Bronchial epithelial cell (primary cell): ENCODE data around the gene KIF3C. TPM values are rescaled to one million over a fixed set of nuclear protein-coding genes. Genes with fewer than 3 reads are reported as not detected.

ENCODE experiments used
- DNase-seq: peaks from one replicate; pipeline ENCODE4 v3.0.0-alpha.2; 2010; ENCODE audit warnings: low read depth
- FAIRE-seq: peaks from 2 replicates; lab custom pipeline; 2011; peaks lifted over from hg19 to GRCh38; lab: Jason Lieb, UNC
- H3K27me3 ChIP-seq: 2 replicates; pipeline ENCODE4 v1.5.1; 2011; ENCODE audit warnings: low read length; ENCODE audit not compliant: control insufficient read depth, insufficient read depth
- H3K36me3 ChIP-seq: 2 replicates; pipeline ENCODE4 v1.5.1; 2011; ENCODE audit warnings: low read length; ENCODE audit not compliant: control insufficient read depth, insufficient read depth
- H3K4me3 ChIP-seq: 2 replicates; pipeline ENCODE4 v1.5.1; 2011; ENCODE audit warnings: mild to moderate bottlenecking, low read depth, low read length, control low read depth
- total RNA-seq: library from RNA; depleted of rRNA; stranded (reverse); fragments of >200 nt; gene quantifications from 2 replicates; pipeline ENCODE4 v1.2.1, GENCODE V29; 2014
- TF ChIP-seq, protein P1 (sequence below): IDR thresholded peaks from 2 replicates; pipeline ENCODE4 v1.5.1; 2011; ENCODE audit warnings: mild to moderate bottlenecking, moderate library complexity, low read length, control low read depth, inconsistent platforms; ENCODE audit not compliant: insufficient read depth, severe bottlenecking

KIF3C gene
- total RNA-seq, 1 donor from 2014 or later = 1.6 TPM

DNA sequence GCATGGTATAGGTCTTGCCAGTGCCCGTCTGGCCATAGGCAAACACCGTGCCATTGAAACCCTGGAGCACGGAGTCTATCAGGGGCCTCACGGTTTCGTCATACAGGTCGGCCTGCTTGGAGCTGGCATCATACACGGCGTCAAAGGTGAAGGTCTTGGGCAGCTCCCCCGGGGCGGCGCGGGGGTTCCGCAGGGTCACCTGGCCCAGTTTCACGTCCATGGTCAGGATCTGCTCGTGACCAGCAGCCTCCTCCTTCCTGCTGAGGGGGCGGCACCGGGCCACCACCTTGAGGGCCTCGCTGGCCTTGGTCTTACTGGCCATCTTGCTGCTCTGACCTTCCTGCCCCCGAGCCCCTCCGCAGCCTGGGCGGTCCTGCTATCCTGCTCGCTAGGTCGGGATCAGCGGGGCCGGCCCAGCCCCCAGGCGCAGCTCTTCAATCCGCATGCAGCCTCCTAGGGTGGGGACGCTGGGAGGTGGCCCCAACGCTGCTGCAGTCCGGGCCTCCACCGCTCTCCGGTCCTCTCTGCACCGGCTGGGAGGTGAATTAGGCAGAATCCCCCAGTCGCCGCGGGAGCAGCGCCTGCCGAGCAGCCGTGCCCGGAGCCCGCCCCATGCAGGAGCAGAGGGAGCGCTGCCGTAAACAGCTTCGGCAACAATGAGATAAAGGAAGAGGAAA lies 563 bp downstream of the KIF3C start:
- Histone ChIP-seq H3K4me3 (peak overlapping the region; percentile 68), H3K27me3 (no peaks in the 10 kb centered on the region), H3K36me3 (no peaks in the 10 kb centered on the region)
- FAIRE-seq (no peak), DNase-seq (no peak)
- TF ChIP-seq, protein P1, sequence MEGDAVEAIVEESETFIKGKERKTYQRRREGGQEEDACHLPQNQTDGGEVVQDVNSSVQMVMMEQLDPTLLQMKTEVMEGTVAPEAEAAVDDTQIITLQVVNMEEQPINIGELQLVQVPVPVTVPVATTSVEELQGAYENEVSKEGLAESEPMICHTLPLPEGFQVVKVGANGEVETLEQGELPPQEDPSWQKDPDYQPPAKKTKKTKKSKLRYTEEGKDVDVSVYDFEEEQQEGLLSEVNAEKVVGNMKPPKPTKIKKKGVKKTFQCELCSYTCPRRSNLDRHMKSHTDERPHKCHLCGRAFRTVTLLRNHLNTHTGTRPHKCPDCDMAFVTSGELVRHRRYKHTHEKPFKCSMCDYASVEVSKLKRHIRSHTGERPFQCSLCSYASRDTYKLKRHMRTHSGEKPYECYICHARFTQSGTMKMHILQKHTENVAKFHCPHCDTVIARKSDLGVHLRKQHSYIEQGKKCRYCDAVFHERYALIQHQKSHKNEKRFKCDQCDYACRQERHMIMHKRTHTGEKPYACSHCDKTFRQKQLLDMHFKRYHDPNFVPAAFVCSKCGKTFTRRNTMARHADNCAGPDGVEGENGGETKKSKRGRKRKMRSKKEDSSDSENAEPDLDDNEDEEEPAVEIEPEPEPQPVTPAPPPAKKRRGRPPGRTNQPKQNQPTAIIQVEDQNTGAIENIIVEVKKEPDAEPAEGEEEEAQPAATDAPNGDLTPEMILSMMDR = no peak

DNA sequence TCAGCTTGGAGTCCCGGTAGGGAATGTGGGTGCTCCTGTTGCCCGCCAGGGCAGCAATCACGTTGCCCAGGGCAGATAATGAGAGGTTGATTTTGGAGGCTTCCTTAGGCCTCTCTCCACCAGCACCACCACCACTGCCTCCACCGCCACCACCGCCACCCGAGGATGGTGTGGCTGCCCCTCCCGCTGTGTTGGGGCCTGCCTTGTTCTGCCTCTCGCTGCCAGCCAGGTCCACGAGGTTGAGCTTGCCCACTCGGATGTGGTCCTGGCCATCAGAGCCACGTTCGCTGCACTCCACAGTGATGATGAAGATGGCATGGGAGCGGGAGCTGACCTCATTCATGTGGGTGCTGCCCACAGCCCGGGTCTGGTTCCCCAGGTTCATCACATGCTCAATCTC lies 1.3 kb downstream of the KIF3C start:
- Histone ChIP-seq H3K27me3 (no peaks in the 10 kb centered on the region), H3K4me3 (no peak overlapping the region), H3K36me3 (no peaks in the 10 kb centered on the region)
- TF ChIP-seq, protein P1 = no peak
- no peak for DNase-seq
- FAIRE-seq = no peak

DNA sequence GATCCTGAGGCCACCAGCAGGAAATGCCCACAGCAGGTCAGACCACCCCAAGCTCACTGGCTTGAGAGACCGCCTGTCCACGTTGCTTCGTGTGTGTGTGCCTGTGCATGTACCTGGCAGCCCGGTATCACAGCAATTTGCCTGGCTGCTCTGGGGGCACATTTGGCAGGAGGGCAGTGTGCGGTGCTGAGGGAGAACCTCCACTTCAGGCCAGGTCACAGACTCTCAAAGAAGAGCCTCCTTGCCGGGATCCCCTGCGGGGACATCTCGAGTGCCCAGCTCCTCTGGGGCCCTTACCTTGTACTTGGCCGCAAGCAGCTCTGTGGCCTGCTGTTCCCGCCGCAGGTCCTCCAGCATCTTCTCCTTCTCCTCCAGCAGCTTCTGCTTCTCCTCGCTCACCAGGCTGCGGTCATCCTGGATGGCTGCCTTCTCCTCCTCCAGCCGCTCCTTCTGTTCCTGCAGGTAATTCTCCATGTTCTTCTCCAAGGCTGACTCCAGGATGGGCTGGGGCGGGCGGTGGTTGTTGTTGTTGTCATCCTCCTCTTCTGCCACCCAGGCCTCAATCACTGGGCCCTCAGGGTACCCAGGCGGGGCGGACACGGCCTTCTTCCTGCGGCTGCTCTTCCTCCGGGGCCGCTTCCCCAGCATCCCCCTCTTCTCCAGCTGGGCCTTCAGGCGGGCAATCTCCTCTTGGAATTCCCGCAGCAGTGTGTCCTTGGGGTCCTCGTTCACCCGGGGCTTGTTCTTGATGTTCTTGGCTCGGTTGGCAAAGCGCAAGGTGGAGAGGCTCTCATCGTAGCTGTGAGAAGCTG lies 2.0 kb downstream of the KIF3C start:
- Histone ChIP-seq H3K4me3 (no peak overlapping the region), H3K36me3 (no peaks in the 10 kb centered on the region), H3K27me3 (no peaks in the 10 kb centered on the region)
- TF ChIP-seq, protein P1 = no peak
- FAIRE-seq (no peak), DNase-seq (no peak)

DNA sequence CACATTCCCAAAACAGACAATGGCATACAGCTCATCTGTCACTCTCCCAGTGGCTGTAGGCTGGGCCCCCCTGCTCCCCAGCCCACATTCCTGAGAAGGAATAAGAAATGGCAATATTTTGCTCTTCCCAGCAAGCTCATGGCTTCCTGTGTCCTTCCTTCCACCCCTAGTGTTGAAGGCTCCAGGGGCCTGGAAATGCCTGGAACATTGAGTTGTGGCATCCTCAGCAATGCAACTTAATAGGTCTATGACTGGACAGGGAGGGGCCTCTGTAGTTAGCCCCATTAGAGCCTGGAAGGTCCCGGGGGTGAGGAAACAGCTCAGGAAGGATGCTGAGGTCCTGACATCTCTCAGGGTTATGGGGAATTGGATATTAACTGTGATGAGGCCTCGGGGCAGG lies 3.3 kb downstream of the KIF3C start:
- no peak for DNase-seq
- no peak for FAIRE-seq
- no peak overlapping the region for H3K4me3 ChIP-seq
- H3K27me3 ChIP-seq = no peaks in the 10 kb centered on the region
- TF ChIP-seq, protein P1 = no peak
- H3K36me3 ChIP-seq = no peaks in the 10 kb centered on the region

DNA sequence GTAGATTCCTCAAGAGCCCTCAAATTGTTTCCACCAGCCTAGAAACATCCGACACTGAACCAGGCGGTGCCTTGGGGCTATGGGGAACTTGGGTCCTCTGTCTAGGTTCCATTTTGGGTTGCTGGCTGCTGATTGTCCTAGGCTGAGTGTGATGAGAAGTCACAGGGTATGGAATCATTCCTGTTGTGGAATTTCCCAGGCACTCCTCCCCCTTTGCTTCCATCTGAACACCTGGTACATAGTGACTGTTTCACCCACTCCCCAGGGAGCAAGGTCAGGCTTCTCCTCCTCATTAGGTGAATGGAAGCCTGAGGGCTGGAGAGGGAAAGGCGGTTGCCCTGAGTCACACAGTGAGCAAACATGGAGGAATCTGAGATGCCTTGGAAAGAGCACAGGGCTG lies 4.5 kb downstream of the KIF3C start:
- DNase-seq = peak; percentile 98
- Histone ChIP-seq H3K36me3 (no peaks in the 10 kb centered on the region), H3K27me3 (no peaks in the 10 kb centered on the region), H3K4me3 (no peak overlapping the region)
- TF ChIP-seq, protein P1 = no peak
- FAIRE-seq = no peak
